Heart left ventricle (tissue), 16 donors: Measurements from ENCODE around the gene CCDC170. TPM values are rescaled to one million over a fixed set of nuclear protein-coding genes. Genes with fewer than 3 reads are reported as not detected.

Experiments used
- ATAC-seq, 4 donors: fragments of 200-7000 bp; cut with Tn5 transposase; one replicate each; pipeline ENCODE4 v1.9.1; 2020 to 2022; ENCODE audit warnings: moderate library complexity in 4 of 4, mild to moderate bottlenecking in 3 of 4, moderate number of reproducible peaks in 1 of 4
- DNase-seq, 5 donors: peaks; one replicate each; pipeline ENCODE4 v3.0.0-alpha.2; 2020
- H3K27ac ChIP-seq, 12 donors: fragments of 200-600 bp; sonication (generic) in 4 of 12; one replicate each; pipeline versions ENCODE4 v1.5.0 to v1.8.0; 2016 to 2022; ENCODE audit warnings: mild to moderate bottlenecking in 2 of 12
- H3K27me3 ChIP-seq, 9 donors: fragments of 200-600 bp; sonication (generic) in 2 of 9; one replicate each; pipeline versions ENCODE4 v1.5.1 to v1.8.0; 2016 to 2022; ENCODE audit warnings: mild to moderate bottlenecking in 3 of 9
- H3K36me3 ChIP-seq, 9 donors: fragments of 200-600 bp; sonication (generic) in 2 of 9; one replicate each; pipeline versions ENCODE4 v1.5.0 to v1.8.0; 2018 to 2022; ENCODE audit warnings: mild to moderate bottlenecking in 2 of 9
- H3K4me1 ChIP-seq, 12 donors: fragments of 200-600 bp; sonication (generic) in 4 of 12; one replicate each; pipeline versions ENCODE4 v1.5.0 to v1.8.0; 2016 to 2022; ENCODE audit warnings: mild to moderate bottlenecking in 3 of 12
- H3K4me3 ChIP-seq, 12 donors: fragments of 200-600 bp; sonication (generic) in 4 of 12; one replicate each; pipeline versions ENCODE4 v1.5.0 to v1.8.0; 2017 to 2022; ENCODE audit warnings: mild to moderate bottlenecking in 9 of 12, moderate library complexity in 4 of 12
- H3K9me3 ChIP-seq, 12 donors: fragments of 200-600 bp; sonication (generic) in 4 of 12; one replicate each; pipeline versions ENCODE4 v1.5.0 to v1.8.0; 2016 to 2022; ENCODE audit warnings: mild to moderate bottlenecking in 1 of 12
- POLR2A ChIP-seq, 2 donors: fragments of 450-650 bp; IDR thresholded peaks; one replicate each; pipeline ENCODE4 v1.6.1; 2017; ENCODE audit warnings: antibody characterized with exemption in 2 of 2, mild to moderate bottlenecking in 2 of 2, moderate library complexity in 2 of 2
- WGBS, 4 donors: extraction: QIAGEN DNeasy Blood & Tissue Kit in 2 of 4; methylation state at CpG; one replicate each; pipeline versions ENCODE4 v1.1.5 to v1.1.7; 2013 to 2018; 5-methylcytosine and 5-hydroxymethylcytosine counted together
- intact Hi-C, 10 donors: fragments of 100-400 bp; cut with DNase I; formaldehyde crosslinking; loops; one replicate each; pipeline versions ENCODE4 v1.11.1 to v1.14.2; 2022
- polyA plus RNA-seq, 2 donors: library from polyadenylated mRNA; stranded (reverse); fragments of 200-250 nt; gene quantifications; one replicate each; pipeline ENCODE4 v1.2.3, GENCODE V29; 2013
- total RNA-seq, 9 donors: library from RNA; depleted of rRNA in 2 of 9; stranded (reverse); fragments of >200 nt in 2 of 9; fragmentation: NEBNext Ultra II Directional in 3 of 9; extraction: Animal tissue kit (Norgen Biotek cat#: 25700) in 3 of 9; gene quantifications; one replicate each; pipeline versions ENCODE4 v1.1.0 to v1.2.4, GENCODE V29; 2016 to 2023
- TF ChIP-seq, protein P1 (sequence below), 12 donors: fragments of 200-600 bp; sonication (generic) in 4 of 12; IDR thresholded peaks; one replicate each; pipeline versions ENCODE4 v1.5.0 to v1.8.0; 2018 to 2022; ENCODE audit warnings: antibody characterized with exemption in 12 of 12, mild to moderate bottlenecking in 5 of 12
- donor health status: ischemic (EF 13 %, LVEDD 7.1; RV severe dilation, severe dysfunction).
- donor health status: healthy with polysubstance abuse.
- donor health status: DM: no; HTN: yes; CAD: no.
- donor health status: DM: no; HTN: no; CAD: no.
- donor health status: ischemic (EF 25% LVEDD 6.9; RV normal size, moderate dysfunction).
- donor health status: ischemic (EF 25% LVEDD 5.7; RV mildly dilated, moderate dysfunction).
- donor health status: healthy.
- donor health status: DM: yes; HTN: yes; CAD: no.
- donor health status: ischemic (EF 35%, LVEDD 5.7; RV mildly dilated, moderate dysfunction).
- donor health status: nonischemic (EF 11% LVEDD 7.7; RV severe dilation, severe dysfunction).
- donor health status: DM: yes; HTN: yes; CAD: no.
- donor health status: PGD.
- donor health status: ischemic (EF 29% LVEDD 5.4; RV normal size, mild dysfunction).
- donor health status: nonischemic (EF 23%, LVEDD 6.1; RV moderate dilation, normal function).

The CCDC170 gene
- total and polyA plus RNA-seq, 11 donors = 0.07 to 4.4 (median 0.31) TPM

DNA sequence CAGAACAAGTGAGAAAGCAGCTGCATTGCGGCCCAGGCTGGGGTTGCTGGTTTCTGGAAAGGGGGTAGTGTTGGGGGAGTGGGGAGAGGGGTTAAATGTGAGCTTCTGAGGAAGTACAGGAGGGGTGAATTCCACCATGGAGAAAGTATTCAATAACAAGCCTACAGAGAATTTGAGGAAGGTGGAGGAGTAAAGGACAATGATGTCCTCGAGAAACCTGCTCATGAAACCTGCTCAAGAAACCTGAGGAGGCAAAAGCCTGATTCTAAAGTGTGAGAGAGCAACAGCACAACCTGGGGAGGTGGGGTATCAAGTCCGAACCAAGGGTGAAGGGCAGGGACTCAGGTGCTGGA lies 175.4 kb downstream of the CCDC170 start:
- H3K4me3 ChIP-seq = no peak overlapping the region
- H3K27ac ChIP-seq = no peak overlapping the region
- peaks cover 0 to 3% (median 0%) of the 10 kb centered on the region in 12 donors for H3K4me1 ChIP-seq
- TF ChIP-seq POLR2A (IDR thresholded peaks at IDR 0.05) = no peak
- TF ChIP-seq, protein P1, sequence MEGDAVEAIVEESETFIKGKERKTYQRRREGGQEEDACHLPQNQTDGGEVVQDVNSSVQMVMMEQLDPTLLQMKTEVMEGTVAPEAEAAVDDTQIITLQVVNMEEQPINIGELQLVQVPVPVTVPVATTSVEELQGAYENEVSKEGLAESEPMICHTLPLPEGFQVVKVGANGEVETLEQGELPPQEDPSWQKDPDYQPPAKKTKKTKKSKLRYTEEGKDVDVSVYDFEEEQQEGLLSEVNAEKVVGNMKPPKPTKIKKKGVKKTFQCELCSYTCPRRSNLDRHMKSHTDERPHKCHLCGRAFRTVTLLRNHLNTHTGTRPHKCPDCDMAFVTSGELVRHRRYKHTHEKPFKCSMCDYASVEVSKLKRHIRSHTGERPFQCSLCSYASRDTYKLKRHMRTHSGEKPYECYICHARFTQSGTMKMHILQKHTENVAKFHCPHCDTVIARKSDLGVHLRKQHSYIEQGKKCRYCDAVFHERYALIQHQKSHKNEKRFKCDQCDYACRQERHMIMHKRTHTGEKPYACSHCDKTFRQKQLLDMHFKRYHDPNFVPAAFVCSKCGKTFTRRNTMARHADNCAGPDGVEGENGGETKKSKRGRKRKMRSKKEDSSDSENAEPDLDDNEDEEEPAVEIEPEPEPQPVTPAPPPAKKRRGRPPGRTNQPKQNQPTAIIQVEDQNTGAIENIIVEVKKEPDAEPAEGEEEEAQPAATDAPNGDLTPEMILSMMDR (IDR thresholded peaks at IDR 0.05) = no peak
- 74 to 78% (median 77%) methylated on average over 3 of the region's 3 CpGs for WGBS, 4 donors
- H3K9me3 ChIP-seq = no peaks in the 10 kb centered on the region
- DNase-seq (no peak), ATAC-seq (no peak)
- no peaks in the 10 kb centered on the region for H3K36me3 ChIP-seq
- H3K27me3 ChIP-seq = no peaks in the 10 kb centered on the region
- intact Hi-C loops = no loop called here

DNA sequence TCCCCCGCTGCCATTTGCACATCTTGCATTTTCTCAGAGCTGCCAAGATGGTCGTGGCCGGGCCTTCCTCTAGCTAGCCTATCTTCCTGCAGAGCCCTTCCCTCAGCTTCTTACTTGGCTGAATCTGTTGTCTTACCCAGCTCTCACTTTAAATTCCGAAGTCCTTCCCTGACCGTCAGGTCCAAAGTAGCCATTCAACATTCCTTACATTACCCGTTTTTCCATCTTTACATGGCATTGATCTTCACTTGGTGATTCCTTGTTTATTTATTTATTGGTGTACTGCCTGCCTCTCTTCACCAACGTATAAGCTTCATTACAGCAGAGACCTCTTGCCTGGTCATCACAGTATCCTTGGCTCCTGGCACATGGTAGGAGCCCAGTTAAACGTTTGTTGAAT lies 176.3 kb downstream of the CCDC170 start:
- no peaks in the 10 kb centered on the region for H3K9me3 ChIP-seq
- H3K27ac ChIP-seq = no peak overlapping the region
- 77 to 85% (median 83%) methylated on average over 8 of the region's 8 CpGs for WGBS, 4 donors
- H3K36me3 ChIP-seq = no peaks in the 10 kb centered on the region
- H3K4me1 ChIP-seq = peaks cover 0 to 3% (median 0%) of the 10 kb centered on the region in 12 donors
- DNase-seq = no peak
- intact Hi-C loops = loop anchor here in 1 of 10 donors (10.0 kb wide), 1 partner anchor 455 kb away; no protein-coding TSS in a partner anchor
- H3K4me3 ChIP-seq = no peak overlapping the region
- ATAC-seq = no peak
- TF ChIP-seq, protein P1 (IDR thresholded peaks at IDR 0.05) = no peak
- TF ChIP-seq POLR2A (IDR thresholded peaks at IDR 0.05) = no peak
- no peaks in the 10 kb centered on the region for H3K27me3 ChIP-seq

Other genes with a start within 250 kb of the CCDC170 start
- 1 to 10 TPM; 4.1 to 8.2 (median 5.8) TPM for gene ZBTB2, start 102.5 kb upstream of the CCDC170 start, total RNA-seq
- 1 to 10 TPM; 3.2 to 4.2 TPM for gene ZBTB2, start 102.5 kb upstream of the CCDC170 start, polyA plus RNA-seq
- gene RMND1, start 41.9 kb upstream of the CCDC170 start, total RNA-seq = 10 to 100 TPM; 10.2 to 17.4 (median 16.7) TPM
- 10 to 100 TPM; 20.2 to 21.5 TPM for gene RMND1, start 41.9 kb upstream of the CCDC170 start, polyA plus RNA-seq